Hepatocyte (in vitro differentiated cells): ENCODE data around the gene ALPK3.

ENCODE experiments used
- EZH2 ChIP-seq: fragments of 200-600 bp; sonication (generic); IDR thresholded peaks from 2 replicates; pipeline ENCODE4 v1.6.1; 2016; ENCODE audit warnings: antibody characterized with exemption, mild to moderate bottlenecking, borderline replicate concordance
- EZH2phosphoT487 ChIP-seq: fragments of 200-600 bp; sonication (generic); IDR thresholded peaks from one replicate; pipeline ENCODE4 v1.6.1; 2018; ENCODE audit warnings: antibody characterized with exemption, mild to moderate bottlenecking, low read depth, moderate library complexity; ENCODE audit not compliant: unreplicated experiment, severe bottlenecking
- TF ChIP-seq, protein P1 (sequence below): fragments of 200-600 bp; sonication (generic); IDR thresholded peaks from 2 replicates; pipeline ENCODE4 v1.5.1; 2016; ENCODE audit warnings: antibody characterized with exemption, mild to moderate bottlenecking; ENCODE audit not compliant: poor library complexity

DNA sequence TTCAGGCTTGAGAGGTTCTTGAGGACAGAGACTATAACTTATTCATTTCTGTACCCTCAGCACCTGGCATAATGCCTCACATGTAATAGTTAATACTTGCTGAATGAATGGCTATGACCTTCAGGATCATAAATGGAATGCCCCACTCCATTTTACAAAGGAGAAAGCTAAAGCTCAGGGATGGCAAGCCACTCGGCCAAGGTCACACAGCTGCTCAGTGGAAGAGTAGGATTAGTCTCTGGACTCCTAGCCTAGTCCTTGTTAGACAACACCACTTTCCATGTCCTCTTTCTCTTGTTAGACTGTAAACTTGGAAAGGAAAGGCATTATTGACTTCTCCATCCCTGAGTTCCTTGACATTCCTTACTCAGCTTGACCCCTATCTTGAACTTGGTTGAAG is 3.2 kb upstream of the ALPK3 start:
- TF ChIP-seq, protein P1, sequence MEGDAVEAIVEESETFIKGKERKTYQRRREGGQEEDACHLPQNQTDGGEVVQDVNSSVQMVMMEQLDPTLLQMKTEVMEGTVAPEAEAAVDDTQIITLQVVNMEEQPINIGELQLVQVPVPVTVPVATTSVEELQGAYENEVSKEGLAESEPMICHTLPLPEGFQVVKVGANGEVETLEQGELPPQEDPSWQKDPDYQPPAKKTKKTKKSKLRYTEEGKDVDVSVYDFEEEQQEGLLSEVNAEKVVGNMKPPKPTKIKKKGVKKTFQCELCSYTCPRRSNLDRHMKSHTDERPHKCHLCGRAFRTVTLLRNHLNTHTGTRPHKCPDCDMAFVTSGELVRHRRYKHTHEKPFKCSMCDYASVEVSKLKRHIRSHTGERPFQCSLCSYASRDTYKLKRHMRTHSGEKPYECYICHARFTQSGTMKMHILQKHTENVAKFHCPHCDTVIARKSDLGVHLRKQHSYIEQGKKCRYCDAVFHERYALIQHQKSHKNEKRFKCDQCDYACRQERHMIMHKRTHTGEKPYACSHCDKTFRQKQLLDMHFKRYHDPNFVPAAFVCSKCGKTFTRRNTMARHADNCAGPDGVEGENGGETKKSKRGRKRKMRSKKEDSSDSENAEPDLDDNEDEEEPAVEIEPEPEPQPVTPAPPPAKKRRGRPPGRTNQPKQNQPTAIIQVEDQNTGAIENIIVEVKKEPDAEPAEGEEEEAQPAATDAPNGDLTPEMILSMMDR: no peak
- TF ChIP-seq EZH2: no peak
- no peak for TF ChIP-seq EZH2phosphoT487
